OCI-LY3 (cell line): ENCODE results near the gene HDDC3.

Experiments
- H2AFZ ChIP-seq: fragments of 200-600, 300-600 bp; shearing (Covaris generic); 2 replicates; pipeline ENCODE4 v1.6.0; 2014; ENCODE audit warnings: antibody characterized with exemption, low read depth, low read length
- H3K27ac ChIP-seq: fragments of 200-600, 300-600 bp; sonication (generic); 2 replicates; pipeline ENCODE4 v1.5.1; 2014; ENCODE audit warnings: mild to moderate bottlenecking, low read length, moderate library complexity, mixed read lengths
- H3K27me3 ChIP-seq: fragments of 200-600, 300-600 bp; sonication (generic); 2 replicates; pipeline ENCODE4 v1.6.1; 2014; ENCODE audit warnings: low read depth, low read length, mixed read lengths
- H3K36me3 ChIP-seq: fragments of 200-600, 300-600 bp; sonication (generic); replicated peaks from 2 replicates; pipeline ENCODE3; 2014; ENCODE audit warnings: low read depth, low read length, mixed read lengths
- H3K4me1 ChIP-seq: fragments of 300-600, 200-600 bp; sonication (generic); 2 replicates; pipeline ENCODE4 v1.6.1; 2014; ENCODE audit warnings: low read length, mixed read lengths
- H3K4me2 ChIP-seq: fragments of 200-600, 300-600 bp; sonication (generic); 2 replicates; pipeline ENCODE4 v1.6.1; 2014; ENCODE audit warnings: low read length, mixed read lengths
- H3K4me3 ChIP-seq: fragments of 300-600, 200-600 bp; sonication (generic); 2 replicates; pipeline ENCODE4 v1.5.1; 2014; ENCODE audit warnings: antibody characterized with exemption, mild to moderate bottlenecking, low read length, moderate library complexity
- H3K79me2 ChIP-seq: fragments of 300-600, 200-600 bp; shearing (Covaris generic); 2 replicates; pipeline ENCODE4 v1.6.1; 2014; ENCODE audit warnings: mild to moderate bottlenecking, low read length, mixed read lengths
- H3K9ac ChIP-seq: fragments of 300-600, 200-600 bp; shearing (Covaris generic); 2 replicates; pipeline ENCODE4 v1.6.0; 2014; ENCODE audit warnings: mild to moderate bottlenecking, low read length, moderate library complexity
- H3K9me3 ChIP-seq: fragments of 200-600, 300-600 bp; shearing (Covaris generic); 2 replicates; pipeline ENCODE4 v1.6.1; 2014; ENCODE audit warnings: low read length, mixed read lengths; ENCODE audit not compliant: insufficient read depth
- H4K20me1 ChIP-seq: fragments of 200-600, 300-600 bp; sonication (generic); 2 replicates; pipeline ENCODE4 v1.6.1; 2016; ENCODE audit warnings: low read length, mixed read lengths; ENCODE audit not compliant: insufficient read depth
- EZH2phosphoT487 ChIP-seq: fragments of 200-600 bp; shearing (Covaris generic); IDR thresholded peaks from 2 replicates; pipeline ENCODE4 v1.6.1; 2018; ENCODE audit warnings: antibody characterized with exemption, mixed run types, low read depth
- TF ChIP-seq, protein P1 (sequence below): fragments of 200-600, 300-600 bp; sonication (generic); IDR thresholded peaks from 2 replicates; pipeline ENCODE4 v1.5.1; 2014; ENCODE audit warnings: antibody characterized with exemption, low read length, low read depth

The HDDC3 gene

DNA sequence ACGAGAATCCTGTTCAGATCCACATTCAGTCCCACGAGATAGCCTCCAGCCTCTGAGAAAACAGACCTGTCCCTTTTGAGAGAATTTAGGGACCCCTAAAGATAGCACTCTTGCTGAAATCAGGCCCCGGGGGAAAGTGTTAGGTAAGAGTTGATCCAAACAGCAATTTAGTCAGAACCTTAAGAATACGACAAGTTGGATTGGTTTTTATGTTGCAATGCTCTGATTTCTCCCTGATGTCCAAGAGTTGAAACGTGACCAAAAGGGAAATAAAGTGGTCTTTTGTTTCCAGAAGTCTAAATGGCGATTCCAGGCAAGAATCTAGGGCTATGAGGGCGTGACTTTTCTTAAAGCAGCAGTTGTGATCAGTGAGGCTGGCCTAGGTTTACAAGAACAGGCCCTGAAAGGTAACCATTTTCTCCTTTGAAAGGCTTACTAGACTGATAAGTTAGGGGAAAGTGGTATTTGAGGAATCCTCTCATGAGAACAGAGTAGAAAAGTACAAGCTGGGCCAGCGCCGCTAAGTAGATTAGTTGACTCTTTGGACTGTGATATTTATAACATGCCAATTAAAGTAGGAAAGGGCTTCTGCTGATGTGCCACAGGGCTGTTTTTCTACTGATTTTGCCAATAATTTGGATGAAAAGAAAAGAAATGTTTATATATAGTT lies 24.4 kb downstream of the HDDC3 start:
- Histone ChIP-seq H3K36me3 (peaks cover 15% of the 10 kb centered on the region), H3K9ac (no peak overlapping the region), H3K4me3 (no peak overlapping the region), H3K27ac (no peak overlapping the region), H3K27me3 (no peaks in the 10 kb centered on the region), H3K4me1 (peaks cover 6% of the 10 kb centered on the region), H4K20me1 (no peaks in the 10 kb centered on the region), H3K79me2 (no peaks in the 10 kb centered on the region), H3K4me2 (no peak overlapping the region), H3K9me3 (no peaks in the 10 kb centered on the region), H2AFZ (no peak overlapping the region)
- TF ChIP-seq, protein P1, sequence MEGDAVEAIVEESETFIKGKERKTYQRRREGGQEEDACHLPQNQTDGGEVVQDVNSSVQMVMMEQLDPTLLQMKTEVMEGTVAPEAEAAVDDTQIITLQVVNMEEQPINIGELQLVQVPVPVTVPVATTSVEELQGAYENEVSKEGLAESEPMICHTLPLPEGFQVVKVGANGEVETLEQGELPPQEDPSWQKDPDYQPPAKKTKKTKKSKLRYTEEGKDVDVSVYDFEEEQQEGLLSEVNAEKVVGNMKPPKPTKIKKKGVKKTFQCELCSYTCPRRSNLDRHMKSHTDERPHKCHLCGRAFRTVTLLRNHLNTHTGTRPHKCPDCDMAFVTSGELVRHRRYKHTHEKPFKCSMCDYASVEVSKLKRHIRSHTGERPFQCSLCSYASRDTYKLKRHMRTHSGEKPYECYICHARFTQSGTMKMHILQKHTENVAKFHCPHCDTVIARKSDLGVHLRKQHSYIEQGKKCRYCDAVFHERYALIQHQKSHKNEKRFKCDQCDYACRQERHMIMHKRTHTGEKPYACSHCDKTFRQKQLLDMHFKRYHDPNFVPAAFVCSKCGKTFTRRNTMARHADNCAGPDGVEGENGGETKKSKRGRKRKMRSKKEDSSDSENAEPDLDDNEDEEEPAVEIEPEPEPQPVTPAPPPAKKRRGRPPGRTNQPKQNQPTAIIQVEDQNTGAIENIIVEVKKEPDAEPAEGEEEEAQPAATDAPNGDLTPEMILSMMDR = no peak
- TF ChIP-seq EZH2phosphoT487 = no peak

GRCh38 chr15:90907051-90907660 lies 25.2 kb downstream of the HDDC3 start:
- Histone ChIP-seq H3K9me3 (no peaks in the 10 kb centered on the region), H3K36me3 (peaks cover 14% of the 10 kb centered on the region), H4K20me1 (no peaks in the 10 kb centered on the region), H3K4me2 (no peak overlapping the region), H3K4me3 (no peak overlapping the region), H3K27me3 (no peaks in the 10 kb centered on the region), H3K9ac (no peak overlapping the region), H3K79me2 (no peaks in the 10 kb centered on the region), H3K4me1 (peaks cover 6% of the 10 kb centered on the region), H2AFZ (no peak overlapping the region), H3K27ac (no peak overlapping the region)
- no peak for TF ChIP-seq EZH2phosphoT487
- TF ChIP-seq, protein P1 = no peak

DNA sequence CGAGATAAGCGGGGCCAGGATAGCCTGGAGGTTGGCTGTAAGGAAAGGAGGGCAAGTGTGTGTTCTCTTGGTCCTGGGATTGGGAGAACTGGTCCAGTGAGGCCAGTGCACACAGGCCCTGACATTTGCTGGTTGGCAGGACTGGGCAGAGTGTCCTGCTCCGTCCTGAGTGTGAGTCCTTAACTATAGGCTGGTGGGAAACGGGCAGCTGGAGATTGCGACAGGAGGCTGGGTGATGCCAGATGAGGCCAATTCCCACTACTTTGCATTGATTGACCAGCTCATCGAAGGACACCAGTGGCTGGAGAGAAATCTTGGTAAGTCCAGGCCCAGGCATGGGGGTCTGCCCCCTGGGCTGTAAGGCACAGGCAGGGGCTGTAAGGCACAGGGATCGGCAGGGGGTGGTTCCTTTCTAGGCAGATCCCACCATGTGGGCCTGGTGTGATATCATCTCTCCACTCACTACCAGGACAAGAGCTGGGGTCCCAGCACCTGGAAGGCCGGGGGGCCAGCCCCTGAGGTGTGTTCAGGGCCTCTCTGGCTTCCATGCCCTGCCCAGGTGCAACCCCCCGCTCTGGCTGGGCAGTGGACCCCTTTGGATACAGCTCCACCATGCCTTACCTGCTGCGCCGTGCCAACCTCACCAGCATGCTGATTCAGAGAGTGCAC lies 26.0 kb downstream of the HDDC3 start:
- no peaks in the 10 kb centered on the region for H3K79me2 ChIP-seq
- H3K27ac ChIP-seq = no peak overlapping the region
- H3K4me3 ChIP-seq = no peak overlapping the region
- TF ChIP-seq, protein P1 = no peak
- TF ChIP-seq EZH2phosphoT487 = no peak
- no peak overlapping the region for H3K4me2 ChIP-seq
- H3K36me3 ChIP-seq = peaks cover 14% of the 10 kb centered on the region
- H4K20me1 ChIP-seq = no peaks in the 10 kb centered on the region
- no peaks in the 10 kb centered on the region for H3K27me3 ChIP-seq
- H3K9ac ChIP-seq = no peak overlapping the region
- no peaks in the 10 kb centered on the region for H3K9me3 ChIP-seq
- no peak overlapping the region for H2AFZ ChIP-seq
- peaks cover 14% of the 10 kb centered on the region for H3K4me1 ChIP-seq
